ENCODE results near the gene TEP1. TPM values are rescaled to one million over a fixed set of nuclear protein-coding genes. Genes with fewer than 3 reads are reported as not detected.

Gene TEP1
- total and polyA plus RNA-seq, 2 experiments from 2014 or later: 3.0 to 8.5 TPM

DNA sequence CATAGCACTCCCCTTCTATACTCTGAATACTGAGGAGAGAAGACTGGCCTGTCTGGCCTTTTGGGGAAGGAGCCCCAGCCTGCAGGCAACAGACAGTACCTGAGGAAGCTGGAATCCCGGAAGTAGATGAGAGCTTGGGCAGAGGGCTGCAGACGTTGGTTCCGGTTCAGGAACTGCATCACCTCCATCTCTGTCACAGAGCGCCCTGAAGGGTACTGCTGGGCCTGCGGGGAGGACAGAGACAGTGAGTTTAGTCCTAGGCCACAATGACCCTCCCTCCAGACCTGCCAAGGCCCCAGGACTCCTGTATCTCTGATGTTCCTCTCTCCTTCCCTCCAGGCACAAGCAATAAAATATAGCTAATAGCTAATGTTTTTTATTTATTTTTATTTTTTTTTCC is 28.4 kb downstream of the TEP1 start (continued):
- TF ChIP-seq, protein P1, sequence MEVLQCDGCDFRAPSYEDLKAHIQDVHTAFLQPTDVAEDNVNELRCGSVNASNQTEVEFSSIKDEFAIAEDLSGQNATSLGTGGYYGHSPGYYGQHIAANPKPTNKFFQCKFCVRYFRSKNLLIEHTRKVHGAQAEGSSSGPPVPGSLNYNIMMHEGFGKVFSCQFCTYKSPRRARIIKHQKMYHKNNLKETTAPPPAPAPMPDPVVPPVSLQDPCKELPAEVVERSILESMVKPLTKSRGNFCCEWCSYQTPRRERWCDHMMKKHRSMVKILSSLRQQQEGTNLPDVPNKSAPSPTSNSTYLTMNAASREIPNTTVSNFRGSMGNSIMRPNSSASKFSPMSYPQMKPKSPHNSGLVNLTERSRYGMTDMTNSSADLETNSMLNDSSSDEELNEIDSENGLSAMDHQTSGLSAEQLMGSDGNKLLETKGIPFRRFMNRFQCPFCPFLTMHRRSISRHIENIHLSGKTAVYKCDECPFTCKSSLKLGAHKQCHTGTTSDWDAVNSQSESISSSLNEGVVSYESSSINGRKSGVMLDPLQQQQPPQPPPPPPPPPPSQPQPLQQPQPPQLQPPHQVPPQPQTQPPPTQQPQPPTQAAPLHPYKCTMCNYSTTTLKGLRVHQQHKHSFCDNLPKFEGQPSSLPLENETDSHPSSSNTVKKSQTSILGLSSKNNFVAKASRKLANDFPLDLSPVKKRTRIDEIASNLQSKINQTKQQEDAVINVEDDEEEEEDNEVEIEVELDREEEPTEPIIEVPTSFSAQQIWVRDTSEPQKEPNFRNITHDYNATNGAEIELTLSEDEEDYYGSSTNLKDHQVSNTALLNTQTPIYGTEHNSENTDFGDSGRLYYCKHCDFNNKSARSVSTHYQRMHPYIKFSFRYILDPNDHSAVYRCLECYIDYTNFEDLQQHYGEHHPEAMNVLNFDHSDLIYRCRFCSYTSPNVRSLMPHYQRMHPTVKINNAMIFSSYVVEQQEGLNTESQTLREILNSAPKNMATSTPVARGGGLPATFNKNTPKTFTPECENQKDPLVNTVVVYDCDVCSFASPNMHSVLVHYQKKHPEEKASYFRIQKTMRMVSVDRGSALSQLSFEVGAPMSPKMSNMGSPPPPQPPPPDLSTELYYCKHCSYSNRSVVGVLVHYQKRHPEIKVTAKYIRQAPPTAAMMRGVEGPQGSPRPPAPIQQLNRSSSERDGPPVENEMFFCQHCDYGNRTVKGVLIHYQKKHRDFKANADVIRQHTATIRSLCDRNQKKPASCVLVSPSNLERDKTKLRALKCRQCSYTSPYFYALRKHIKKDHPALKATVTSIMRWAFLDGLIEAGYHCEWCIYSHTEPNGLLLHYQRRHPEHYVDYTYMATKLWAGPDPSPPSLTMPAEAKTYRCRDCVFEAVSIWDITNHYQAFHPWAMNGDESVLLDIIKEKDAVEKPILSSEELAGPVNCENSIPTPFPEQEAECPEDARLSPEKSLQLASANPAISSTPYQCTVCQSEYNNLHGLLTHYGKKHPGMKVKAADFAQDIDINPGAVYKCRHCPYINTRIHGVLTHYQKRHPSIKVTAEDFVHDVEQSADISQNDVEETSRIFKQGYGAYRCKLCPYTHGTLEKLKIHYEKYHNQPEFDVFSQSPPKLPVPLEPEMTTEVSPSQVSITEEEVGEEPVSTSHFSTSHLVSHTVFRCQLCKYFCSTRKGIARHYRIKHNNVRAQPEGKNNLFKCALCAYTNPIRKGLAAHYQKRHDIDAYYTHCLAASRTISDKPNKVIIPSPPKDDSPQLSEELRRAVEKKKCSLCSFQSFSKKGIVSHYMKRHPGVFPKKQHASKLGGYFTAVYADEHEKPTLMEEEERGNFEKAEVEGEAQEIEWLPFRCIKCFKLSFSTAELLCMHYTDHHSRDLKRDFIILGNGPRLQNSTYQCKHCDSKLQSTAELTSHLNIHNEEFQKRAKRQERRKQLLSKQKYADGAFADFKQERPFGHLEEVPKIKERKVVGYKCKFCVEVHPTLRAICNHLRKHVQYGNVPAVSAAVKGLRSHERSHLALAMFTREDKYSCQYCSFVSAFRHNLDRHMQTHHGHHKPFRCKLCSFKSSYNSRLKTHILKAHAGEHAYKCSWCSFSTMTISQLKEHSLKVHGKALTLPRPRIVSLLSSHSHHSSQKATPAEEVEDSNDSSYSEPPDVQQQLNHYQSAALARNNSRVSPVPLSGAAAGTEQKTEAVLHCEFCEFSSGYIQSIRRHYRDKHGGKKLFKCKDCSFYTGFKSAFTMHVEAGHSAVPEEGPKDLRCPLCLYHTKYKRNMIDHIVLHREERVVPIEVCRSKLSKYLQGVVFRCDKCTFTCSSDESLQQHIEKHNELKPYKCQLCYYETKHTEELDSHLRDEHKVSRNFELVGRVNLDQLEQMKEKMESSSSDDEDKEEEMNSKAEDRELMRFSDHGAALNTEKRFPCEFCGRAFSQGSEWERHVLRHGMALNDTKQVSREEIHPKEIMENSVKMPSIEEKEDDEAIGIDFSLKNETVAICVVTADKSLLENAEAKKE (CRISPR knock-in tag; IDR thresholded peaks at IDR 0.05): no peak
- TF ChIP-seq NANOG (IDR thresholded peaks at IDR 0.05; ENCODE audit: borderline replicate concordance) (no peak), POLR2AphosphoS5 (IDR thresholded peaks at IDR 0.05; ENCODE audit: low read depth) (no peak), CREB1 (CRISPR knock-in tag; IDR thresholded peaks at IDR 0.05; ENCODE audit: low read depth) (no peak), ZNF114 (CRISPR knock-in tag; IDR thresholded peaks at IDR 0.05) (no peak), EZH2 (IDR thresholded peaks at IDR 0.05; ENCODE audit: low read depth, unreplicated experiment) (no peak), ZNF331 (CRISPR knock-in tag; IDR thresholded peaks at IDR 0.05; ENCODE audit: low read depth) (no peak), STAT1 (IDR thresholded peaks at IDR 0.05; ENCODE audit: unreplicated experiment) (no peak), EZH2phosphoT487 (IDR thresholded peaks at IDR 0.05; ENCODE audit: unreplicated experiment) (no peak)
- TF ChIP-seq, protein P2, sequence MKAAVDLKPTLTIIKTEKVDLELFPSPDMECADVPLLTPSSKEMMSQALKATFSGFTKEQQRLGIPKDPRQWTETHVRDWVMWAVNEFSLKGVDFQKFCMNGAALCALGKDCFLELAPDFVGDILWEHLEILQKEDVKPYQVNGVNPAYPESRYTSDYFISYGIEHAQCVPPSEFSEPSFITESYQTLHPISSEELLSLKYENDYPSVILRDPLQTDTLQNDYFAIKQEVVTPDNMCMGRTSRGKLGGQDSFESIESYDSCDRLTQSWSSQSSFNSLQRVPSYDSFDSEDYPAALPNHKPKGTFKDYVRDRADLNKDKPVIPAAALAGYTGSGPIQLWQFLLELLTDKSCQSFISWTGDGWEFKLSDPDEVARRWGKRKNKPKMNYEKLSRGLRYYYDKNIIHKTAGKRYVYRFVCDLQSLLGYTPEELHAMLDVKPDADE (IDR thresholded peaks at IDR 0.05): no peak
- TF ChIP-seq, protein P3, sequence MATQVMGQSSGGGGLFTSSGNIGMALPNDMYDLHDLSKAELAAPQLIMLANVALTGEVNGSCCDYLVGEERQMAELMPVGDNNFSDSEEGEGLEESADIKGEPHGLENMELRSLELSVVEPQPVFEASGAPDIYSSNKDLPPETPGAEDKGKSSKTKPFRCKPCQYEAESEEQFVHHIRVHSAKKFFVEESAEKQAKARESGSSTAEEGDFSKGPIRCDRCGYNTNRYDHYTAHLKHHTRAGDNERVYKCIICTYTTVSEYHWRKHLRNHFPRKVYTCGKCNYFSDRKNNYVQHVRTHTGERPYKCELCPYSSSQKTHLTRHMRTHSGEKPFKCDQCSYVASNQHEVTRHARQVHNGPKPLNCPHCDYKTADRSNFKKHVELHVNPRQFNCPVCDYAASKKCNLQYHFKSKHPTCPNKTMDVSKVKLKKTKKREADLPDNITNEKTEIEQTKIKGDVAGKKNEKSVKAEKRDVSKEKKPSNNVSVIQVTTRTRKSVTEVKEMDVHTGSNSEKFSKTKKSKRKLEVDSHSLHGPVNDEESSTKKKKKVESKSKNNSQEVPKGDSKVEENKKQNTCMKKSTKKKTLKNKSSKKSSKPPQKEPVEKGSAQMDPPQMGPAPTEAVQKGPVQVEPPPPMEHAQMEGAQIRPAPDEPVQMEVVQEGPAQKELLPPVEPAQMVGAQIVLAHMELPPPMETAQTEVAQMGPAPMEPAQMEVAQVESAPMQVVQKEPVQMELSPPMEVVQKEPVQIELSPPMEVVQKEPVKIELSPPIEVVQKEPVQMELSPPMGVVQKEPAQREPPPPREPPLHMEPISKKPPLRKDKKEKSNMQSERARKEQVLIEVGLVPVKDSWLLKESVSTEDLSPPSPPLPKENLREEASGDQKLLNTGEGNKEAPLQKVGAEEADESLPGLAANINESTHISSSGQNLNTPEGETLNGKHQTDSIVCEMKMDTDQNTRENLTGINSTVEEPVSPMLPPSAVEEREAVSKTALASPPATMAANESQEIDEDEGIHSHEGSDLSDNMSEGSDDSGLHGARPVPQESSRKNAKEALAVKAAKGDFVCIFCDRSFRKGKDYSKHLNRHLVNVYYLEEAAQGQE (IDR thresholded peaks at IDR 0.05; ENCODE audit: unreplicated experiment): no peak
